ENCODE results near the gene IGF1.

The IGF1 gene

DNA sequence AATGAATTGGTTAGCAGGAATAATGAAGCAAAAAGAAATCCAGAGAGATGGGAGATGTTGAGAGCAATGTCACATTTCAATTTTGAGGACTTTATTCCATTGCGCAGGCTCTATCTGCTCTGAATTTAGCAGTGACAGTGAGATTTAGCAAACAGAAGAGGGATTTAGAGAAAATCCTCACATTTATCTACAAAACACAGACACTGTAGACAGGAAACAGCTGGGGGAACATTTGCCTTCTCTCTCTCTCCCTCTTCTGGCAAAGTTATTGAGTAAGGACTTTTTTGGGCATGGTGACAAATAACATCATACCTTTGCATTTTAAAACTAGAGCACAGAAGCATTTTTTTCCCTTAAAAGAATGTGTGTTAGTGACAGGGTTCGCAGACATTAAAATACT, at the start of gene IGF1:
IGF1 (minus strand) TSS at position 158 of the 400 bp plus-strand sequence. CDS start 182 bp downstream, outside the sequence.
- DNase-seq (ENCODE audit: extremely low read depth, low read depth) = peak; percentile 15
- TF ChIP-seq, protein P1, sequence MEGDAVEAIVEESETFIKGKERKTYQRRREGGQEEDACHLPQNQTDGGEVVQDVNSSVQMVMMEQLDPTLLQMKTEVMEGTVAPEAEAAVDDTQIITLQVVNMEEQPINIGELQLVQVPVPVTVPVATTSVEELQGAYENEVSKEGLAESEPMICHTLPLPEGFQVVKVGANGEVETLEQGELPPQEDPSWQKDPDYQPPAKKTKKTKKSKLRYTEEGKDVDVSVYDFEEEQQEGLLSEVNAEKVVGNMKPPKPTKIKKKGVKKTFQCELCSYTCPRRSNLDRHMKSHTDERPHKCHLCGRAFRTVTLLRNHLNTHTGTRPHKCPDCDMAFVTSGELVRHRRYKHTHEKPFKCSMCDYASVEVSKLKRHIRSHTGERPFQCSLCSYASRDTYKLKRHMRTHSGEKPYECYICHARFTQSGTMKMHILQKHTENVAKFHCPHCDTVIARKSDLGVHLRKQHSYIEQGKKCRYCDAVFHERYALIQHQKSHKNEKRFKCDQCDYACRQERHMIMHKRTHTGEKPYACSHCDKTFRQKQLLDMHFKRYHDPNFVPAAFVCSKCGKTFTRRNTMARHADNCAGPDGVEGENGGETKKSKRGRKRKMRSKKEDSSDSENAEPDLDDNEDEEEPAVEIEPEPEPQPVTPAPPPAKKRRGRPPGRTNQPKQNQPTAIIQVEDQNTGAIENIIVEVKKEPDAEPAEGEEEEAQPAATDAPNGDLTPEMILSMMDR (IDR thresholded peaks at IDR 0.05; ENCODE audit: low read depth, low read length, missing control alignments) = peak; percentile 4

DNA sequence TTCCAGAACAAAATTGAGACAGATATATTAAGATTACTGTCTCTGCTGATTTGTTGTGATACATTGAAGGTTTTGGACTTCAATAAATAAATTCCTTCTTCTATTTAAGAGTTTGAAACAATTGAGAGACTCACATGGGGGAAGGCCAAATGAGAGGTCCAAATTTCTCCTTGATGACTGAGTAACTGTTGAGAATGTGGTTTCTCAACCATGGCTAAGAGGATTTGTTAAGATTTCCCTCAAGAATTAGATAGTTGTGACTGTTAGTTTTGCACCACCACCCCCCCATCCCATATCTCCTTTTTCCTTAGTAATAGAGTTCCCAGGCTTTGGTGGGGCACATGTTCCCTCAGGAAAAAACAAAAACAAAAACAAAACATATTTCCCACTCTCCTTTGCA, 47.7 kb upstream of the IGF1 start:
- no peak overlapping the region for H3K4me3 ChIP-seq (replicated peaks; ENCODE audit: low read depth, low read length)
- no peak for DNase-seq (ENCODE audit: extremely low read depth, low read depth)
- TF ChIP-seq, protein P1 (IDR thresholded peaks at IDR 0.05; ENCODE audit: low read depth, low read length, missing control alignments) = no peak

More for the DNA sequence above, at the start of gene IGF1:
- H3K4me3 ChIP-seq (replicated peaks; ENCODE audit: low read depth, low read length) = no peak within 1 kb of the TSS

DNA sequence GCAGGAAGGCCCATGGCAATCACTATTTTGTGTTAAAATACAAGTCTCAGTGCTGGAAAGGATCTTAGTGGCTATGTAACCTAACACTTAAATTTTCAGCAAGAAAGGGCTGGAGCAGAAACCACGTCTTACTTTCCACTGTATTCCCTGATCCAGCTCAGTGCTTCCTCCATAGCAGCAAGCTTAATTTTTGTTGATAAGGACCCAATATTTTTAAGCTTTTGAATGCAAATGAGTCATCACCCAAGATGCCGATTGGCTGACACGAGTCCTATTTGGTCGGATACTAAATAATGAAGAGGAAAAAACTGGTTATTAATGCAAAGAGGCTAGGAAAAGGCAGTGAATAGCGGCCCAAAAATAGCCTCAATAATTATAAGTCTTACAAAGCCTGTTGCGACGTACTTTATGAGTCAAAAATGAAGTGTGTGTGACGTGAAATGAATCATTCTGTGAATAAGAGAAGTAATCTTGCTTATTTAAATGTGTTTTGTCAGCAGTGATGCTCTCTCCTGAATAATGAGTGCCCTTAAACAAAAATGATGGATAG, 46.9 kb upstream of the IGF1 start:
- H3K4me3 ChIP-seq (replicated peaks; ENCODE audit: low read depth, low read length) = no peak overlapping the region
- no peak for DNase-seq (ENCODE audit: extremely low read depth, low read depth)
- TF ChIP-seq, protein P1 (IDR thresholded peaks at IDR 0.05; ENCODE audit: low read depth, low read length, missing control alignments) = no peak

DNA sequence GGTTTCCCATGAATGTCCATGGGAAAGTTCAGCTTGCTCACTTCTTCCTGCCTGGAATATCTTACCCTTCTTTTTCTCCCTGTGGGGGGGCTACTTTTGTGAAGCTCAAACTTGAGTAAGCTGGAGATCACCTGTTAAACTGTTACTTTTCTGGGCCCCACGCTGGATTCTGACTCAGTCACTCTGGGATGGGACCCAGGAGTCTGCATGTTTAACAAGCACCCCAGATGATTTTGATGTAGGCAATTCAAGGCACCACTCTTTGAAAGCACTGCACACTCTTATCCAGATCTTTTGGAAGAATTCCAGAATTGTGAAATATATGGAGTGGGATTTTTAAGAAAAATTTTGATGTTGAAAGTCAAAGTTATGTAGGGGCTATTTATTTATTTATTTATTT, 46.3 kb upstream of the IGF1 start:
- no peak for DNase-seq (ENCODE audit: extremely low read depth, low read depth)
- TF ChIP-seq, protein P1 (IDR thresholded peaks at IDR 0.05; ENCODE audit: low read depth, low read length, missing control alignments) = no peak
- H3K4me3 ChIP-seq (replicated peaks; ENCODE audit: low read depth, low read length) = no peak overlapping the region

DNA sequence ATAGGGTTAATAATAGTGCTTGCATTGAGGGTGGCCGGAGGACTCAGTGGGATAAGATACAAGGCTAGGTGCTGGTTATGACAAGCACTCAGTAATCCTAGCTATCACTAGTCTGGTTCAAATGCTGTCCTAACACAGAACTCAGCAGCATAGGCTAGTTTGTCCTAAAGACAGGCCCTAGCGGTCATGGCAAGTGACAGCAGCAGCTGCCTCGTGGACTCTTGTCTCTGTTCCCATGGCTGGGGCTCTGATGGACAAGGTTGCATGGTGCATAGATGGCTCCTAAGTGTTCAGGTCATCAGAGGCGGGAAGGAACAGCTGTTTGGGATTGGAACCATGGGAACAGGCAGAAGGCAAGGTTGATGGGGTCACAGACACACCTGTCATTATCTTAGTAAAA, 42.4 kb upstream of the IGF1 start:
- no peak overlapping the region for H3K4me3 ChIP-seq (replicated peaks; ENCODE audit: low read depth, low read length)
- TF ChIP-seq, protein P1 (IDR thresholded peaks at IDR 0.05; ENCODE audit: low read depth, low read length, missing control alignments) = no peak
- DNase-seq (ENCODE audit: extremely low read depth, low read depth) = no peak

DNA sequence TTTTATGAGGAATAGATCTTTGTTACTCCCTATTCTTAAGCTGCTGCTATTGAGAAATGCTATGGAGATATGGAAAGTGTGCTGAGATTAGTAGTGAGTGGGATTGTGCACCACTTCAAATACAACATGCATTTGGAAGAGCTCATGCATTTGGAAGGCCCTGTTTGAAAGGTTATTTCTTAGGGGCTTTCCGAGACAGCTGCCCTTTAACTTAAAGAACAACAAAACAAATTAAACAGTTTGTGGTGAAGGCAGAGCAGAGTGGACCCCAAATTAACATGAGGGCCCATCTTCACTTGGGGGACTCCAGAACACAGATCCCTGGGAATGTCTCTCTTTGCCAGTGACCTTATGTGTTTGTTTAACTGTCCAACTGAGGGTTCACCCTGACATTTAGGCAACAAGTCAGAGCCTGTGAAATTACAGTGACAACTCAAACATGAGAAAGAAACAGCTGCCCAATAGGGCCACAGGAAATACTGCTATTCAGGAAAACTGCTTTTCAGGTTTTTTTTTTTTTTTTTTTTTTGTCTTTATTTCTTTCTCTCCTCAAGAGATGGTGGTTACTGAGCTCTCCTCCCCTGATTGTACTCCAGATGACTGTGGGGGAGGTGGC, 41.4 kb upstream of the IGF1 start:
- no peak overlapping the region for H3K4me3 ChIP-seq (replicated peaks; ENCODE audit: low read depth, low read length)
- no peak for DNase-seq (ENCODE audit: extremely low read depth, low read depth)
- TF ChIP-seq, protein P1 (IDR thresholded peaks at IDR 0.05; ENCODE audit: low read depth, low read length, missing control alignments) = no peak
